CD4-positive, alpha-beta T cell (primary cell): ENCODE data around the gene SFSWAP. TPM values are rescaled to one million over a fixed set of nuclear protein-coding genes. Genes with fewer than 3 reads are reported as not detected.

ENCODE experiments used
- ATAC-seq: fragments of 200-7000 bp; cut with Tn5 transposase; one replicate; pipeline ENCODE4 v1.10.0; 2022; ENCODE audit warnings: mild to moderate bottlenecking; ENCODE audit not compliant: poor library complexity
- CTCF ChIA-PET: fragments of 350-600 bp; sonication (Branson Sonifier 250); formaldehyde crosslinking; loops from one replicate; lab custom pipeline; 2021; ENCODE audit warnings: antibody characterized with exemption, inconsistent platforms; lab: Charles Lee
- POLR2A ChIA-PET: fragments of 350-600 bp; sonication (Branson Sonifier 250); formaldehyde crosslinking; loops from one replicate; lab custom pipeline; 2021; ENCODE audit warnings: antibody characterized with exemption, inconsistent platforms; lab: Charles Lee
- DNase-seq, 14 experiments: peaks; one replicate each; pipeline ENCODE4 v3.0.0-alpha.2; 2013 to 2020; ENCODE audit warnings: mixed read lengths in 2 of 14
- H3K27ac ChIP-seq, 2 donors: one replicate each; pipeline versions ENCODE4 v1.5.1 to v1.7.0; 2013; ENCODE audit warnings: low read length in 2 of 2, low read depth in 1 of 2, mild to moderate bottlenecking in 1 of 2
- H3K27me3 ChIP-seq, 2 experiments: 1 replicate in 1 of 2; 2 replicates in 1 of 2; pipeline versions ENCODE4 v1.6.1 to v1.7.0; 2013; ENCODE audit warnings: low read length in 2 of 2, control low read depth in 1 of 2, mild to moderate bottlenecking in 1 of 2, moderate library complexity in 1 of 2; ENCODE audit not compliant: insufficient read depth in 2 of 2, control insufficient read depth in 1 of 2
- H3K36me3 ChIP-seq: one replicate; pipeline ENCODE4 v1.6.1; 2013; ENCODE audit warnings: low read length, control low read depth; ENCODE audit not compliant: insufficient read depth
- H3K4me1 ChIP-seq: one replicate; pipeline ENCODE4 v1.6.1; 2013; ENCODE audit warnings: low read length, control low read depth; ENCODE audit not compliant: insufficient read depth
- H3K4me3 ChIP-seq: one replicate; pipeline ENCODE4 v1.5.1; 2013; ENCODE audit warnings: mild to moderate bottlenecking, low read length, moderate library complexity
- H3K9me3 ChIP-seq, 2 experiments: 1 replicate in 1 of 2; 2 replicates in 1 of 2; pipeline versions ENCODE4 v1.6.1 to v1.7.0; 2013; ENCODE audit warnings: low read length in 2 of 2, mild to moderate bottlenecking in 2 of 2, control low read depth in 1 of 2, moderate library complexity in 1 of 2; ENCODE audit not compliant: control insufficient read depth in 1 of 2, insufficient read depth in 1 of 2
- H3K27ac Mint-ChIP-seq: one replicate; pipeline ENCODE4 v1.8.0; 2020; ENCODE audit warnings: mixed read lengths
- H3K27me3 Mint-ChIP-seq: one replicate; pipeline ENCODE4 v1.8.0; 2021; ENCODE audit warnings: mixed read lengths
- H3K36me3 Mint-ChIP-seq: one replicate; pipeline ENCODE4 v1.8.0; 2021; ENCODE audit warnings: low read depth, mixed read lengths
- H3K4me1 Mint-ChIP-seq: one replicate; pipeline ENCODE4 v1.8.0; 2021; ENCODE audit warnings: low read depth, mixed read lengths
- H3K4me3 Mint-ChIP-seq: one replicate; pipeline ENCODE4 v1.8.0; 2020; ENCODE audit warnings: mild to moderate bottlenecking, mixed read lengths
- H3K9me3 Mint-ChIP-seq: one replicate; pipeline ENCODE4 v1.8.0; 2020; ENCODE audit warnings: mixed read lengths
- CTCF ChIP-seq: fragments of 200-600 bp; IDR thresholded peaks from one replicate; pipeline ENCODE4 v1.8.0; 2022; ENCODE audit warnings: antibody characterized with exemption, mild to moderate bottlenecking
- intact Hi-C, 2 experiments: fragments of 100-400 bp; cut with DNase I in 1 of 2; cut with micrococcal nuclease in 1 of 2; formaldehyde crosslinking; loops; one replicate each; pipeline versions ENCODE4 v1.15.1 to v1.9.0; 2023 to 2025; cut with DNase I, micrococcal nuclease
- total RNA-seq, 174 experiments: library from RNA in 2 of 174; stranded (reverse) in 2 of 174; gene quantifications; one replicate each; pipeline ENCODE4 v1.2.3 and lab custom pipeline; 2021 to 2026

Gene SFSWAP
- total RNA-seq, 2 experiments from 2014 or later: 88.7 to 98.4 TPM

- no peaks in the 10 kb centered on the region for H3K4me1 Mint-ChIP-seq
- no peaks in the 10 kb centered on the region for H3K27me3 Mint-ChIP-seq
- TF ChIP-seq CTCF: no peak
These were observed 134.2 kb downstream of the SFSWAP start for GRCh38 chr12:131845121-131845520.

DNA sequence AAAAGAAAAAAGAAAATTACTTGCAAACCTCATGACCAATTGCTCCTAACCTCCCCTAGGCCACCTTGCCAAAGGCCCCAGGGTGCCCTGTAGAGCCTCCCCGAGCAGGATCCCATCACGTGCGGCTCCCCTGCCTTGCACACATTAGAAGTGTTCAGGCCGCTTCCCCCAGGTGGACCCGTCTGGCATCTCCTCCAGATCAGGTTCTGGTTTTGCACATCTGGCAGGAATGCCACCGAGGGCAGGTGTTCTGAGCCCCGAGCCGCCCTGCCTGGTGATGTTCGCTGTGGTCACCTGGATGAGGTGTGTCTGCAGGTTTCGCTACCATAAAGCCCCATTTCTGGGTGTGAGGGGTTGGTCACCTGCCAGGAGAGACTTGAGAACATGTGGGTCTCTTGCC is 136.6 kb downstream of the SFSWAP start:
- Mint-ChIP-seq H3K4me3 (no peak overlapping the region), H3K27me3 (no peaks in the 10 kb centered on the region), H3K9me3 (no peaks in the 10 kb centered on the region), H3K36me3 (no peaks in the 10 kb centered on the region), H3K27ac (no peak overlapping the region), H3K4me1 (no peaks in the 10 kb centered on the region)
- no peaks in the 10 kb centered on the region for H3K27me3 ChIP-seq
- H3K9me3 ChIP-seq: no peaks in the 10 kb centered on the region
- CTCF ChIA-PET: no interaction called here
- DNase-seq (no peak), ATAC-seq (no peak)
- H3K4me1 ChIP-seq: no peaks in the 10 kb centered on the region
- intact Hi-C loops: no loop called here
- TF ChIP-seq CTCF: no peak
- H3K27ac ChIP-seq: no peak overlapping the region
- POLR2A ChIA-PET: no interaction called here
- H3K36me3 ChIP-seq: no peaks in the 10 kb centered on the region
- no peak overlapping the region for H3K4me3 ChIP-seq

More at GRCh38 chr12:131845121-131845520, 134.2 kb downstream of the SFSWAP start:
- H3K4me1 ChIP-seq: no peaks in the 10 kb centered on the region
- no peaks in the 10 kb centered on the region for H3K36me3 ChIP-seq
- no peaks in the 10 kb centered on the region for H3K27me3 ChIP-seq
- POLR2A ChIA-PET: no interaction called here
- H3K36me3 Mint-ChIP-seq: no peaks in the 10 kb centered on the region
- no peak overlapping the region for H3K4me3 Mint-ChIP-seq
- H3K27ac ChIP-seq: no peak overlapping the region
- DNase-seq: no peak
- ATAC-seq: no peak
- H3K4me3 ChIP-seq: no peak overlapping the region
- CTCF ChIA-PET: no interaction called here
- intact Hi-C loops: no loop called here
- H3K27ac Mint-ChIP-seq: no peak overlapping the region
- H3K9me3 ChIP-seq: no peaks in the 10 kb centered on the region
- no peaks in the 10 kb centered on the region for H3K9me3 Mint-ChIP-seq

GRCh38 chr12:131848753-131849152 is 137.9 kb downstream of the SFSWAP start:
- H3K27me3 Mint-ChIP-seq: no peaks in the 10 kb centered on the region
- POLR2A ChIA-PET: no interaction called here
- H3K36me3 ChIP-seq: no peaks in the 10 kb centered on the region

More at GRCh38 chr12:131848753-131849152, 137.9 kb downstream of the SFSWAP start:
- intact Hi-C loops: no loop called here
- ATAC-seq (no peak), DNase-seq (no peak)
- no peak overlapping the region for H3K4me3 Mint-ChIP-seq
- no peaks in the 10 kb centered on the region for H3K9me3 Mint-ChIP-seq
- TF ChIP-seq CTCF: no peak
- H3K27ac ChIP-seq: no peak overlapping the region
- H3K36me3 Mint-ChIP-seq: no peaks in the 10 kb centered on the region
- no peaks in the 10 kb centered on the region for H3K27me3 ChIP-seq
- H3K9me3 ChIP-seq: no peaks in the 10 kb centered on the region
- H3K4me1 ChIP-seq: no peaks in the 10 kb centered on the region
- H3K4me1 Mint-ChIP-seq: no peaks in the 10 kb centered on the region
- CTCF ChIA-PET: no interaction called here
- no peak overlapping the region for H3K27ac Mint-ChIP-seq
- H3K4me3 ChIP-seq: no peak overlapping the region

Other genes starting within 250 kb of the SFSWAP start
- gene MMP17, start 117.3 kb downstream of the SFSWAP start, total RNA-seq: under 1 TPM; 0.17 to 0.27 TPM
- 10 to 100 TPM; 85.0 to 91.6 TPM for gene ULK1, start 183.5 kb downstream of the SFSWAP start, total RNA-seq
- gene PUS1, start 218.2 kb downstream of the SFSWAP start, total RNA-seq: 10 to 100 TPM; 17.7 to 18.2 TPM
- gene EP400, start 238.9 kb downstream of the SFSWAP start, total RNA-seq: 10 to 100 TPM; 56.4 to 56.5 TPM